Testis (tissue), 3 donors: Measurements from ENCODE around the gene SLC9A4. TPM values are rescaled to one million over a fixed set of nuclear protein-coding genes. Genes with fewer than 3 reads are reported as not detected.

Experiments used
- DNase-seq: peaks from one replicate; pipeline ENCODE4 v3.0.0-alpha.2; 2019
- H3K27ac ChIP-seq, 2 donors: fragments of 200-600 bp; sonication (generic); one replicate each; pipeline ENCODE4 v1.5.1; 2019
- H3K27me3 ChIP-seq: fragments of 200-600 bp; sonication (generic); one replicate; pipeline ENCODE4 v1.5.1; 2019
- H3K36me3 ChIP-seq: fragments of 200-600 bp; sonication (generic); one replicate; pipeline ENCODE4 v1.5.1; 2017; ENCODE audit warnings: low read depth; ENCODE audit errors: missing control alignments
- H3K4me1 ChIP-seq: fragments of 200-600 bp; sonication (generic); one replicate; pipeline ENCODE4 v1.5.1; 2019
- H3K4me3 ChIP-seq, 2 donors: fragments of 200-600 bp; sonication (generic); one replicate each; pipeline ENCODE4 v1.5.1; 2017 to 2019
- H3K9me3 ChIP-seq: fragments of 200-600 bp; sonication (generic); one replicate; pipeline ENCODE4 v1.5.1; 2017
- POLR2A ChIP-seq: fragments of 450-650 bp; IDR thresholded peaks from one replicate; pipeline ENCODE4 v1.6.1; 2017; ENCODE audit warnings: antibody characterized with exemption, mild to moderate bottlenecking, moderate library complexity
- WGBS, 2 donors: methylation state at CpG; one replicate each; pipeline ENCODE4 v1.1.5; 2018; 5-methylcytosine and 5-hydroxymethylcytosine counted together
- intact Hi-C: fragments of 100-400 bp; cut with DNase I; formaldehyde crosslinking; loops from one replicate; pipeline ENCODE4 v1.15.1; 2023; ENCODE audit warnings: low total_unique reads
- polyA plus RNA-seq: library from polyadenylated mRNA; stranded (reverse); fragments of 350-450 nt; fragmentation: Illumina TruSeq; extraction: RNeasy Lipid Tissue Mini Kit (QIAGEN cat#74804); gene quantifications from one replicate; pipeline ENCODE4 v1.2.3, GENCODE V29; 2014; ENCODE audit warnings: low read depth, low replicate concordance; ENCODE audit not compliant: insufficient read depth
- total RNA-seq, 2 donors: library from RNA; depleted of rRNA; stranded (reverse); fragments of >200 nt; gene quantifications; one replicate each; pipeline ENCODE4 v1.2.3, GENCODE V29; 2016
- TF ChIP-seq, protein P1 (sequence below), 3 experiments: fragments of 450-650 bp in 2 of 3; fragments of 200-600 bp in 1 of 3; sonication (generic) in 1 of 3; IDR thresholded peaks; one replicate each; pipeline ENCODE4 v1.5.1; 2016 to 2019; ENCODE audit warnings: antibody characterized with exemption in 3 of 3, mild to moderate bottlenecking in 2 of 3, moderate library complexity in 1 of 3

The SLC9A4 gene
- total and polyA plus RNA-seq, 3 donors from 2014 or later = 0.31 to 0.81 (median 0.34) TPM

DNA sequence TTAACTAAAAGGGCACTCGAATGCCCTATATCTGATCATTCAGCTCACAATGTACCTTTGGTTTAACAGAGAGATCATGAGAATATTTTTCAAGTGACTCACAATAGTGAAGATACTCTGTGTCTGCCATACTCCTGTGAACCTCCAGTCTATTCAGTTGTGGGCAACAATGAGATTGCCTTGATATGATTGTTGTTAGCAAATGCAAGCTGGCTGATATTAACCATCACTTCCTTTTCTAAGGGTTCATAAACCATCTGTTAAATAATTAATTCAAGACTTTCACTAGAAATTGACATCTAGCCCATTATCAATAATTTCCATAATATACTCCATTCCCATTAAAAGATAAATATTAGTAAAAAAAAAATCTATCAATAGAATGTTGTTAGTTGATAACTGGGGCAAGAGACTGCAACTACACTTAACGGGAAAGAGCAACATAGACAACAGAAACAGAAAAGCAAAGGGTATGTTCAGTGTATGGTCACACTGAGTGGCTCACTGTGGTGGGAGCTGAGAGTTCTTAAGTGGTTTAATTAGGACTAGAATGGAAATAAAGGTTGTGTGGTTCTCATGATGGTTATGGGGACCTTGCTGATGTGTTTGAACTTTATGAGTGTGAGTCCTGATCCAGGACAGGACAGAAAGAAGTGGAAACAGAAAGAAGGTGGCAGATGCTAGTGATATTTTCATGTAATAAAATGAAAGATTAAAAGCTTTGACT lies 38.2 kb upstream of the SLC9A4 start:
- no peak overlapping the region for H3K4me3 ChIP-seq
- intact Hi-C loops = no loop called here
- no peak overlapping the region for H3K27ac ChIP-seq
- no peaks in the 10 kb centered on the region for H3K9me3 ChIP-seq
- no peaks in the 10 kb centered on the region for H3K4me1 ChIP-seq
- TF ChIP-seq, protein P1, sequence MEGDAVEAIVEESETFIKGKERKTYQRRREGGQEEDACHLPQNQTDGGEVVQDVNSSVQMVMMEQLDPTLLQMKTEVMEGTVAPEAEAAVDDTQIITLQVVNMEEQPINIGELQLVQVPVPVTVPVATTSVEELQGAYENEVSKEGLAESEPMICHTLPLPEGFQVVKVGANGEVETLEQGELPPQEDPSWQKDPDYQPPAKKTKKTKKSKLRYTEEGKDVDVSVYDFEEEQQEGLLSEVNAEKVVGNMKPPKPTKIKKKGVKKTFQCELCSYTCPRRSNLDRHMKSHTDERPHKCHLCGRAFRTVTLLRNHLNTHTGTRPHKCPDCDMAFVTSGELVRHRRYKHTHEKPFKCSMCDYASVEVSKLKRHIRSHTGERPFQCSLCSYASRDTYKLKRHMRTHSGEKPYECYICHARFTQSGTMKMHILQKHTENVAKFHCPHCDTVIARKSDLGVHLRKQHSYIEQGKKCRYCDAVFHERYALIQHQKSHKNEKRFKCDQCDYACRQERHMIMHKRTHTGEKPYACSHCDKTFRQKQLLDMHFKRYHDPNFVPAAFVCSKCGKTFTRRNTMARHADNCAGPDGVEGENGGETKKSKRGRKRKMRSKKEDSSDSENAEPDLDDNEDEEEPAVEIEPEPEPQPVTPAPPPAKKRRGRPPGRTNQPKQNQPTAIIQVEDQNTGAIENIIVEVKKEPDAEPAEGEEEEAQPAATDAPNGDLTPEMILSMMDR (IDR thresholded peaks at IDR 0.05) = no peak
- no peak for TF ChIP-seq POLR2A
- DNase-seq = no peak
- WGBS, 2 donors = 89 to 92% methylated on average over 2 of the region's 2 CpGs
- no peaks in the 10 kb centered on the region for H3K36me3 ChIP-seq
- no peaks in the 10 kb centered on the region for H3K27me3 ChIP-seq

GRCh38 chr2:102435741-102436140 lies 37.3 kb upstream of the SLC9A4 start:
- H3K27ac ChIP-seq = no peak overlapping the region
- no peak for TF ChIP-seq POLR2A
- TF ChIP-seq, protein P1 (IDR thresholded peaks at IDR 0.05) = no peak
- WGBS, 2 donors = 86 to 90% methylated on average over 2 of the region's 2 CpGs
- DNase-seq = no peak
- intact Hi-C loops = no loop called here
- H3K27me3 ChIP-seq = no peaks in the 10 kb centered on the region
- no peaks in the 10 kb centered on the region for H3K4me1 ChIP-seq
- H3K36me3 ChIP-seq = no peaks in the 10 kb centered on the region
- H3K9me3 ChIP-seq = no peaks in the 10 kb centered on the region
- H3K4me3 ChIP-seq = no peak overlapping the region

GRCh38 chr2:102436323-102436722 lies 36.7 kb upstream of the SLC9A4 start:
- 31 to 33% methylated on average over 3 of the region's 3 CpGs for WGBS, 2 donors
- no peak for DNase-seq
- intact Hi-C loops = no loop called here

GRCh38 chr2:102437122-102437521 lies 35.9 kb upstream of the SLC9A4 start:
- no peak overlapping the region for H3K4me3 ChIP-seq
- no peaks in the 10 kb centered on the region for H3K27me3 ChIP-seq
- DNase-seq = no peak
- H3K4me1 ChIP-seq = no peaks in the 10 kb centered on the region
- intact Hi-C loops = no loop called here
- no peaks in the 10 kb centered on the region for H3K36me3 ChIP-seq
- TF ChIP-seq, protein P1 (IDR thresholded peaks at IDR 0.05) = no peak
- no peak for TF ChIP-seq POLR2A
- H3K27ac ChIP-seq = no peak overlapping the region
- WGBS, 2 donors = 67 to 74% methylated on average over 4 of the region's 4 CpGs
- no peaks in the 10 kb centered on the region for H3K9me3 ChIP-seq

More at GRCh38 chr2:102436323-102436722, 36.7 kb upstream of the SLC9A4 start:
- Histone ChIP-seq H3K9me3 (no peaks in the 10 kb centered on the region), H3K4me3 (no peak overlapping the region), H3K27ac (no peak overlapping the region), H3K4me1 (no peaks in the 10 kb centered on the region), H3K27me3 (no peaks in the 10 kb centered on the region), H3K36me3 (no peaks in the 10 kb centered on the region)
- TF ChIP-seq, protein P1 (IDR thresholded peaks at IDR 0.05) = no peak
- TF ChIP-seq POLR2A = no peak

- Histone ChIP-seq H3K4me3 (no peak overlapping the region), H3K27ac (no peak overlapping the region), H3K4me1 (no peaks in the 10 kb centered on the region), H3K27me3 (no peaks in the 10 kb centered on the region), H3K36me3 (no peaks in the 10 kb centered on the region), H3K9me3 (no peaks in the 10 kb centered on the region)
- TF ChIP-seq POLR2A = no peak
- TF ChIP-seq, protein P1 (IDR thresholded peaks at IDR 0.05) = no peak
- intact Hi-C loops = no loop called here
- no peak for DNase-seq
- WGBS, 2 donors = 90 to 94% methylated on average over 3 of the region's 3 CpGs
Measured at GRCh38 chr2:102438111-102438510, 34.9 kb upstream of the SLC9A4 start.
